Neural cell (in vitro differentiated cells): ENCODE results near the gene TBCEL. TPM values are rescaled to one million over a fixed set of nuclear protein-coding genes. Genes with fewer than 3 reads are reported as not detected.
"Not testable (repeated sequence)": the region's sequence is repeated elsewhere in the genome, so short reads cannot be mapped to it uniquely, and the experiment has no call there.

Experiments
- H2AFZ ChIP-seq: fragments of 200-600, 300-800 bp; sonication (generic), shearing (Covaris generic); 2 replicates; pipeline ENCODE4 v1.6.0; 2014; ENCODE audit warnings: low read depth, mild to moderate bottlenecking, antibody characterized with exemption, low read length, moderate library complexity
- H3F3A ChIP-seq: fragments of 200-600 bp; shearing (Covaris generic); 2 replicates; pipeline ENCODE4 v1.6.1; 2016; ENCODE audit warnings: mild to moderate bottlenecking, moderate library complexity, mixed read lengths, antibody characterized with exemption, low read length; ENCODE audit not compliant: insufficient read depth, poor library complexity, severe bottlenecking
- H3K27ac ChIP-seq: fragments of 200-600, 300-800 bp; sonication (generic), shearing (Covaris generic); 2 replicates; pipeline ENCODE4 v1.5.1; 2014; ENCODE audit warnings: mild to moderate bottlenecking, low read length, moderate library complexity
- H3K27me3 ChIP-seq: fragments of 300-800, 200-600 bp; sonication (generic), shearing (Covaris generic); 2 replicates; pipeline ENCODE4 v1.6.0; 2014; ENCODE audit warnings: mild to moderate bottlenecking, low read depth, low read length, moderate library complexity; ENCODE audit not compliant: insufficient read depth
- H3K36me3 ChIP-seq: fragments of 300-800, 200-600 bp; sonication (generic), shearing (Covaris generic); 2 replicates; pipeline ENCODE4 v1.5.1; 2014; ENCODE audit warnings: mild to moderate bottlenecking, antibody characterized with exemption, low read length, moderate library complexity; ENCODE audit not compliant: insufficient read depth
- H3K4me2 ChIP-seq: fragments of 300-800, 200-600 bp; sonication (generic), shearing (Covaris generic); 2 replicates; pipeline ENCODE4 v1.6.0; 2014; ENCODE audit warnings: mild to moderate bottlenecking, low read length
- H3K4me3 ChIP-seq: fragments of 300-800, 200-600 bp; sonication (generic), shearing (Covaris generic); 2 replicates; pipeline ENCODE4 v1.5.1; 2014; ENCODE audit warnings: mild to moderate bottlenecking, low read length, moderate library complexity
- H3K79me2 ChIP-seq: fragments of 200-600 bp; shearing (Covaris generic); replicated peaks from 2 replicates; pipeline ENCODE4 v1.6.0; 2014; ENCODE audit warnings: mild to moderate bottlenecking, low read length, moderate library complexity; ENCODE audit not compliant: insufficient read depth
- H3K9ac ChIP-seq: fragments of 300-800, 200-600 bp; sonication (generic), shearing (Covaris generic); 2 replicates; pipeline ENCODE4 v1.6.1; 2016; ENCODE audit warnings: mild to moderate bottlenecking, low read length, mixed read lengths
- H3K9me2 ChIP-seq: fragments of 200-600 bp; shearing (Covaris generic); 2 replicates; pipeline ENCODE4 v1.6.1; 2016; ENCODE audit warnings: mild to moderate bottlenecking, low read length, mixed read lengths; ENCODE audit not compliant: insufficient read depth
- H3K9me3 ChIP-seq: fragments of 200-600, 300-800 bp; sonication (generic), shearing (Covaris generic); 2 replicates; pipeline ENCODE4 v1.6.1; 2016; ENCODE audit warnings: mild to moderate bottlenecking, mixed run types, low read length, moderate library complexity, mixed read lengths
- H4K20me1 ChIP-seq: fragments of 200-600 bp; shearing (Covaris generic); 2 replicates; pipeline ENCODE4 v1.6.1; 2016; ENCODE audit warnings: mild to moderate bottlenecking, mixed run types; ENCODE audit not compliant: insufficient read depth
- CTCF ChIP-seq: fragments of 450-650 bp; IDR thresholded peaks from 2 replicates; pipeline ENCODE4 v1.5.1; 2014; ENCODE audit warnings: antibody characterized with exemption, mild to moderate bottlenecking, moderate library complexity; ENCODE audit not compliant: poor library complexity, severe bottlenecking
- EP300 ChIP-seq: fragments of 450-650 bp; conservative IDR thresholded peaks from 2 replicates; pipeline ENCODE4 v1.6.1; 2014; ENCODE audit warnings: antibody characterized with exemption, mild to moderate bottlenecking, moderate library complexity; ENCODE audit not compliant: poor library complexity, severe bottlenecking
- EZH2 ChIP-seq: fragments of 200-600, 300-800 bp; shearing (Covaris generic), sonication (generic); IDR thresholded peaks from 2 replicates; pipeline ENCODE4 v1.6.1; 2014; ENCODE audit warnings: antibody characterized with exemption, low read length, borderline replicate concordance, mild to moderate bottlenecking; ENCODE audit not compliant: insufficient read depth, poor library complexity, severe bottlenecking
- MXI1 ChIP-seq: fragments of 450-650 bp; conservative IDR thresholded peaks from 2 replicates; pipeline ENCODE4 v1.6.1; 2014; ENCODE audit warnings: antibody characterized with exemption, mild to moderate bottlenecking; ENCODE audit not compliant: poor library complexity, severe bottlenecking
- POLR2AphosphoS5 ChIP-seq: IDR thresholded peaks from 2 replicates; pipeline ENCODE4 v1.6.1; 2012
- RAD21 ChIP-seq: fragments of 450-650 bp; conservative IDR thresholded peaks from 2 replicates; pipeline ENCODE4 v1.6.1; 2014; ENCODE audit warnings: antibody characterized with exemption, mild to moderate bottlenecking, moderate library complexity
- SMC3 ChIP-seq: fragments of 450-650 bp; conservative IDR thresholded peaks from 2 replicates; pipeline ENCODE4 v1.6.1; 2014; ENCODE audit warnings: antibody characterized with exemption, mild to moderate bottlenecking, moderate library complexity; ENCODE audit not compliant: poor library complexity
- TAF1 ChIP-seq: IDR thresholded peaks from 2 replicates; pipeline ENCODE4 v1.6.1; 2012; ENCODE audit warnings: low read depth
- polyA plus RNA-seq: library from polyadenylated mRNA; depleted of rRNA; stranded (reverse); fragments of >200 nt; gene quantifications from 2 replicates; pipeline ENCODE4 v1.2.3, GENCODE V29; 2014

Gene TBCEL
- polyA plus RNA-seq, 1 donor from 2014 or later = 13.5 TPM

- Histone ChIP-seq H3K27ac (peak overlapping the region; percentile 62), H3K4me2 (peak overlapping the region; percentile 1), H2AFZ (no peak overlapping the region), H3K9ac (no peak overlapping the region), H3K9me3 (no peaks in the 10 kb centered on the region), H4K20me1 (no peaks in the 10 kb centered on the region), H3K4me3 (peak overlapping the region; percentile 17), H3F3A (no peaks in the 10 kb centered on the region), H3K36me3 (peaks cover 5% of the 10 kb centered on the region), H3K9me2 (no peaks in the 10 kb centered on the region), H3K79me2 (no peaks in the 10 kb centered on the region), H3K27me3 (no peaks in the 10 kb centered on the region)
- TF ChIP-seq POLR2AphosphoS5 (peak; percentile 63), MXI1 (peak; percentile 37), EP300 (peak; percentile 58), RAD21 (no peak), CTCF (no peak)
Measured at GRCh38 chr11:121113611-121114010, 89.7 kb downstream of the TBCEL start.

GRCh38 chr11:121115024-121115423 is 91.1 kb downstream of the TBCEL start:
- not testable (repeated sequence) for H3K36me3 ChIP-seq, H3K9me3 ChIP-seq, H3K9me2 ChIP-seq, H3K79me2 ChIP-seq, H3K27me3 ChIP-seq, H3K4me3 ChIP-seq, H3K4me2 ChIP-seq, H4K20me1 ChIP-seq, H2AFZ ChIP-seq, H3K27ac ChIP-seq, H3K9ac ChIP-seq, H3F3A ChIP-seq

GRCh38 chr11:121117788-121118187 is 93.9 kb downstream of the TBCEL start:
- no peaks in the 10 kb centered on the region for H3F3A ChIP-seq
- H3K9me3 ChIP-seq = no peaks in the 10 kb centered on the region
- H4K20me1 ChIP-seq = no peaks in the 10 kb centered on the region
- no peak overlapping the region for H3K4me3 ChIP-seq
- no peak overlapping the region for H3K27ac ChIP-seq
- no peaks in the 10 kb centered on the region for H3K79me2 ChIP-seq
- no peak for TF ChIP-seq EP300
- TF ChIP-seq RAD21 = no peak
- TF ChIP-seq CTCF = no peak
- TF ChIP-seq MXI1 = no peak
- TF ChIP-seq TAF1 = no peak
- TF ChIP-seq EZH2 = no peak
- TF ChIP-seq SMC3 = no peak
- no peak for TF ChIP-seq POLR2AphosphoS5
- no peak overlapping the region for H2AFZ ChIP-seq
- peaks cover 6% of the 10 kb centered on the region for H3K36me3 ChIP-seq
- H3K4me2 ChIP-seq = no peak overlapping the region
- no peaks in the 10 kb centered on the region for H3K27me3 ChIP-seq
- no peaks in the 10 kb centered on the region for H3K9me2 ChIP-seq
- H3K9ac ChIP-seq = no peak overlapping the region
